Activated CD4-positive, alpha-beta T cell treated with anti-CD3 and anti-CD28 coated beads, Interleukin-2, Interleukin-6, amounts not matched to agents 100 ng/mL and 50 ng/mL, durations not matched to agents 16 hours and 8 hours (primary cell): ENCODE data around the gene TMEM106A.
A peak's percentile ranks its signal among the peaks of the same experiment; 100 is the strongest.
"Not testable (repeated sequence)": the region's sequence is repeated elsewhere in the genome, so short reads cannot be mapped to it uniquely, and the experiment has no call there.

Source experiments
- DNase-seq: peaks from one replicate; pipeline ENCODE4 v3.0.0-alpha.2; 2020

TMEM106A gene

GRCh38 chr17:43216369-43216761, 4.7 kb downstream of the TMEM106A start:
- DNase-seq: no peak

GRCh38 chr17:43216762-43217613, 5.3 kb downstream of the TMEM106A start:
- DNase-seq: no peak

GRCh38 chr17:43217614-43218087, 6.0 kb downstream of the TMEM106A start:
- DNase-seq: no peak

GRCh38 chr17:43219001-43219400, 7.3 kb downstream of the TMEM106A start:
- DNase-seq: no peak

GRCh38 chr17:43219746-43220380, 8.2 kb downstream of the TMEM106A start:
- no peak for DNase-seq

GRCh38 chr17:43220511-43221125, 8.9 kb downstream of the TMEM106A start:
- no peak for DNase-seq

- no peak for DNase-seq
Measured at GRCh38 chr17:43224146-43224705, 12.6 kb downstream of the TMEM106A start.

- no peak for DNase-seq
Measured at GRCh38 chr17:43226393-43226792, 14.7 kb downstream of the TMEM106A start.

- DNase-seq: not testable (repeated sequence)
Measured at GRCh38 chr17:43228020-43228782, 16.5 kb downstream of the TMEM106A start, which contains the start of gene CCDC200. Gene CCDC200 (minus strand): TSS chr17:43228623. CDS start chr17:43228554, 69 bp downstream.

- not testable (repeated sequence) for DNase-seq
Measured at GRCh38 chr17:43231205-43232020, 19.7 kb downstream of the TMEM106A start.

- not testable (repeated sequence) for DNase-seq
Measured at GRCh38 chr17:43232021-43232699, 20.5 kb downstream of the TMEM106A start.

GRCh38 chr17:43233263-43233662, 21.6 kb downstream of the TMEM106A start:
- peak; percentile 53 for DNase-seq

GRCh38 chr17:43233877-43234276, 22.2 kb downstream of the TMEM106A start, which contains the start of gene RNU2-1:
Gene RNU2-1 (minus strand): TSS chr17:43233977.
- not testable (repeated sequence) for DNase-seq

GRCh38 chr17:43239597-43239996, 27.9 kb downstream of the TMEM106A start:
- DNase-seq: not testable (repeated sequence)

- not testable (repeated sequence) for DNase-seq
Measured at GRCh38 chr17:43240596-43241352, 29.1 kb downstream of the TMEM106A start.

GRCh38 chr17:43246456-43246855, 34.8 kb downstream of the TMEM106A start:
- DNase-seq: not testable (repeated sequence)
